A549 (cell line): ENCODE results near the gene JMJD8. TPM values are rescaled to one million over a fixed set of nuclear protein-coding genes. Genes with fewer than 3 reads are reported as not detected.

ENCODE experiments used
- ATAC-seq, 2 experiments: fragments of 200-7000 bp in 1 of 2; fragments of >200 bp in 1 of 2; cut with Nextera tagmentation in 1 of 2; cut with Tn5 transposase in 1 of 2; 3 replicates each; pipeline versions ENCODE4 v1.8.0 to v1.9.1; 2018 to 2020; ENCODE audit warnings: mild to moderate bottlenecking in 1 of 2, moderate library complexity in 1 of 2
- CTCF ChIA-PET: fragments of 300-600 bp; sonication (Branson Sonifier 250); formaldehyde crosslinking; extraction: SDS; loops from one replicate; lab custom pipeline; 2021; ENCODE audit warnings: antibody characterized with exemption, inconsistent platforms; lab: Yijun Ruan, JAX
- POLR2A ChIA-PET: fragments of 350-600 bp; formaldehyde crosslinking; extraction: SDS; loops from one replicate; lab custom pipeline; 2021; ENCODE audit warnings: antibody characterized with exemption, inconsistent platforms; lab: Yijun Ruan, JAX
- DNase-seq, 2 experiments: peaks; one replicate each; pipeline versions ENCODE4 v3.0.0 to v3.0.0-alpha.2; 2011 to 2016; ENCODE audit warnings: low read depth in 1 of 2, low spot score in 1 of 2
- FAIRE-seq: peaks from 2 replicates; lab custom pipeline; 2011; peaks lifted over from hg19 to GRCh38; lab: Jason Lieb, UNC
- H3K27ac ChIP-seq, 2 experiments: fragments of >200 bp; sonication (Bioruptor Twin); formaldehyde crosslinking; 3 replicates each; pipeline ENCODE4 v1.5.1; 2016 to 2017
- H3K4me1 ChIP-seq: fragments of >200 bp; sonication (Bioruptor Twin); formaldehyde crosslinking; 3 replicates; pipeline ENCODE4 v1.6.1; 2016
- H3K4me2 ChIP-seq: fragments of >200 bp; sonication (Bioruptor Twin); formaldehyde crosslinking; 3 replicates; pipeline ENCODE4 v1.6.1; 2016
- H3K4me3 ChIP-seq: fragments of >200 bp; sonication (Bioruptor Twin); formaldehyde crosslinking; 3 replicates; pipeline ENCODE4 v1.5.1; 2016
- H3K9me3 ChIP-seq: fragments of >200 bp; sonication (Bioruptor Twin); formaldehyde crosslinking; 3 replicates; pipeline ENCODE4 v1.6.1; 2016
- BCL3 ChIP-seq: fragments of >200 bp; sonication (Bioruptor Twin); formaldehyde crosslinking; IDR thresholded peaks from 3 replicates; pipeline ENCODE4 v1.6.1; 2016
- CBX2 ChIP-seq: fragments of 200-600 bp; sonication (generic); IDR thresholded peaks from 2 replicates; pipeline ENCODE4 v1.6.1; 2016; ENCODE audit warnings: low read depth, mild to moderate bottlenecking, borderline replicate concordance
- CBX8 ChIP-seq: fragments of 200-600 bp; sonication (generic); IDR thresholded peaks from 2 replicates; pipeline ENCODE4 v1.6.1; 2016
- CEBPB ChIP-seq, 2 experiments: fragments of >200 bp in 1 of 2; sonication (Bioruptor Twin) in 1 of 2; formaldehyde crosslinking in 1 of 2; IDR thresholded peaks; 2 replicates each; pipeline ENCODE4 v1.6.1; 2012 to 2016
- CTCF ChIP-seq: fragments of >200 bp; sonication (Bioruptor Twin); formaldehyde crosslinking; IDR thresholded peaks from 3 replicates; pipeline ENCODE4 v1.5.1; 2016
- EHMT2 ChIP-seq: fragments of 200-600 bp; sonication (generic); IDR thresholded peaks from 2 replicates; pipeline ENCODE4 v1.6.1; 2016; ENCODE audit warnings: antibody characterized with exemption, low read depth, mild to moderate bottlenecking, moderate library complexity
- HOXA7 ChIP-seq: fragments of 250-450 bp; sonication (Bioruptor Pico); IDR thresholded peaks from 2 replicates; pipeline ENCODE4 v1.5.0; 2020; ENCODE audit warnings: mild to moderate bottlenecking, moderate library complexity
- HOXB5 ChIP-seq: fragments of 250-450 bp; sonication (Bioruptor Pico); IDR thresholded peaks from 2 replicates; pipeline ENCODE4 v1.5.0; 2020; ENCODE audit warnings: mild to moderate bottlenecking, moderate library complexity
- JUNB ChIP-seq: fragments of >200 bp; sonication (Bioruptor Twin); formaldehyde crosslinking; IDR thresholded peaks from 2 replicates; pipeline ENCODE4 v1.6.1; 2016
- KDM5A ChIP-seq: fragments of 200-600 bp; sonication (generic); IDR thresholded peaks from 2 replicates; pipeline ENCODE4 v1.6.1; 2016; ENCODE audit warnings: antibody characterized with exemption, mild to moderate bottlenecking
- MAZ ChIP-seq: fragments of 150-350 bp; IDR thresholded peaks from 2 replicates; pipeline ENCODE4 v1.6.1; 2014; ENCODE audit warnings: antibody characterized with exemption, low read depth, low read length, borderline replicate concordance
- MYC ChIP-seq: IDR thresholded peaks from 2 replicates; pipeline ENCODE4 v1.6.1; 2012; ENCODE audit warnings: mild to moderate bottlenecking, inconsistent platforms, low read length, improper control_type of control experiment, borderline replicate concordance
- NFE2L2 ChIP-seq: fragments of 150-350 bp; conservative IDR thresholded peaks from 2 replicates; pipeline ENCODE4 v1.6.1; 2014; ENCODE audit warnings: low read length
- NPAS2 ChIP-seq: fragments of 250-450 bp; sonication (Bioruptor Pico); IDR thresholded peaks from 2 replicates; pipeline ENCODE4 v1.8.0; 2022; ENCODE audit warnings: mild to moderate bottlenecking, moderate library complexity, borderline replicate concordance
- PHF8 ChIP-seq: fragments of 200-600 bp; sonication (generic); IDR thresholded peaks from 2 replicates; pipeline ENCODE4 v1.6.1; 2016; ENCODE audit warnings: low read depth, mild to moderate bottlenecking, antibody characterized with exemption, moderate library complexity, borderline replicate concordance
- POLR2A ChIP-seq: IDR thresholded peaks from 2 replicates; pipeline ENCODE4 v1.6.1; 2012; ENCODE audit warnings: mild to moderate bottlenecking, low read length
- RAD21 ChIP-seq, 2 experiments: fragments of >200 bp in 1 of 2; sonication (Bioruptor Twin) in 1 of 2; formaldehyde crosslinking in 1 of 2; IDR thresholded peaks in 1 of 2; conservative IDR thresholded peaks in 1 of 2; 2 replicates in 1 of 2; 3 replicates in 1 of 2; pipeline ENCODE4 v1.6.1; 2012 to 2018; ENCODE audit warnings: inconsistent platforms in 1 of 2
- RCOR1 ChIP-seq: fragments of 150-350 bp; IDR thresholded peaks from 2 replicates; pipeline ENCODE4 v1.6.1; 2014; ENCODE audit warnings: antibody characterized with exemption, low read length, low read depth
- RFX5 ChIP-seq: fragments of 450-650 bp; IDR thresholded peaks from 2 replicates; pipeline ENCODE4 v1.7.1; 2014; ENCODE audit warnings: antibody characterized with exemption, mild to moderate bottlenecking, moderate library complexity
- SMC3 ChIP-seq: fragments of >200 bp; sonication (Bioruptor Twin); formaldehyde crosslinking; IDR thresholded peaks from 3 replicates; pipeline ENCODE4 v1.6.1; 2018; ENCODE audit warnings: inconsistent platforms
- TFCP2L1 ChIP-seq: fragments of 250-450 bp; sonication (Bioruptor Pico); IDR thresholded peaks from 2 replicates; pipeline ENCODE4 v1.5.0; 2021; ENCODE audit warnings: mild to moderate bottlenecking
- TP53 ChIP-seq: fragments of 250-450 bp; sonication (Bioruptor Pico); IDR thresholded peaks from 2 replicates; pipeline ENCODE4 v1.5.0; 2021; ENCODE audit warnings: mild to moderate bottlenecking, moderate library complexity
- ZC3H11A ChIP-seq: fragments of 450-650 bp; IDR thresholded peaks from 2 replicates; pipeline ENCODE4 v1.6.1; 2014; ENCODE audit warnings: antibody characterized with exemption, mild to moderate bottlenecking
- ZNF302 ChIP-seq: fragments of 250-450 bp; sonication (Bioruptor Pico); IDR thresholded peaks from 2 replicates; pipeline ENCODE4 v1.9.0; 2021; ENCODE audit warnings: inconsistent platforms, mild to moderate bottlenecking, moderate library complexity
- ZSCAN20 ChIP-seq: fragments of 250-450 bp; sonication (Bioruptor Pico); IDR thresholded peaks from 2 replicates; pipeline ENCODE4 v1.8.0; 2022; ENCODE audit warnings: mild to moderate bottlenecking, moderate library complexity
- WGBS: methylation state at CpG from one replicate; pipeline ENCODE4 v1.1.6; 2017; ENCODE audit errors: missing lambda C conversion rate; 5-methylcytosine and 5-hydroxymethylcytosine counted together
- polyA plus RNA-seq, 4 experiments: library from polyadenylated mRNA; depleted of rRNA in 3 of 4; stranded (reverse); fragments of >200 nt; fragmentation: RNase III in 1 of 4; extraction: RNeasy Plus Mini Kit Qiagen cat#74134 plus additional on column Dnase treatment in 1 of 4; gene quantifications; 2 replicates in 3 of 4; 3 replicates in 1 of 4; pipeline ENCODE4 v1.2.3, GENCODE V29; 2011 to 2017
- TF ChIP-seq, protein P1 (sequence below): IDR thresholded peaks from 2 replicates; pipeline ENCODE4 v1.6.1; 2012
- TF ChIP-seq, protein P2 (sequence below): IDR thresholded peaks from 2 replicates; pipeline ENCODE4 v1.6.1; 2012; ENCODE audit warnings: low read depth, borderline replicate concordance
- TF ChIP-seq, protein P3 (sequence below): fragments of 450-650 bp; IDR thresholded peaks from 2 replicates; pipeline ENCODE4 v1.6.1; 2014; ENCODE audit warnings: antibody characterized with exemption

JMJD8 gene
- polyA plus RNA-seq, 2 of the 4 experiments (the other 2 are of a cell fraction): 37.5 to 72.6 TPM

DNA sequence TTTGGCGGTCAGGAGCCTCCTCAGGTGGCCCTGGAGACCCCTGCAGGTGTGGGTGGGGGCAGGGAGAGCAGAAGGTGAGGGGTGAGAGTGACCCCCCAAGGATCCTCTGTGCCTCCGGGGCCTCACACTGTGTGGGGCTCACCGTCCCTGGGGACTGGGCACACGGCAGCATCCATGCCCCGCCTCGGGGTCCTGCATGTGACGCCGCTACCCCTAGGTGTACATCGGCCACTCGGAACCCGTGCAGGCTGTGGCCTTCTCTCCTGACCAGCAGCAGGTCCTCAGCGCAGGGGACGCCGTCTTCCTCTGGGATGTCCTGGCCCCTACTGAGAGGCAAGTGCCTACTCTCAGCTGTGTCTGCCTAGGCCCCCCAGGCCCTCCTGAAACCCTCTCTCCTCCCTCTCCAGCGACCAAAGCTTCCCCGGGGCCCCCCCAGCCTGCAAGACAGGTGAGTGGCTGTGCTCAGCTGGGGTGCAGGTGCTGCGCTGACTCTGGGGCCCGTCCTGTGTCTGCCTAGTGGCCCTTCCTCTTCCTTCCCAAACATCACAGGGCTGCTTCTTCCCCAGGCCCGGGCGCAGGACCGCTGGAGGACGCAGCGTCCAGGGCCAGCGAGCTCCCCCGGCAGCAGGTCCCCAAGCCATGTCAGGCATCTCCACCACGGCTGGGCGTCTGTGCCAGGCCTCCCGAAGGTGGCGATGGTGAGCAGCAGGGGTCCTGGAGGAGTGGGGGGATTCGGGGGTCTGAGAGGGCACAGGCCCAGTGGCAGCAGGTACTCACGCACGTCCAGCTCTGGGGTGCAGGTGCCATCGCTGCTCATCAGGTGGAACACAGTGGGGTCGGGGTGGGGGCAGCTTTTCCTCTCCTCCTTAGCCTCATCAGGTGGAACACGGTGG lies 25.2 kb downstream of the JMJD8 start:
- no peak for ATAC-seq

DNA sequence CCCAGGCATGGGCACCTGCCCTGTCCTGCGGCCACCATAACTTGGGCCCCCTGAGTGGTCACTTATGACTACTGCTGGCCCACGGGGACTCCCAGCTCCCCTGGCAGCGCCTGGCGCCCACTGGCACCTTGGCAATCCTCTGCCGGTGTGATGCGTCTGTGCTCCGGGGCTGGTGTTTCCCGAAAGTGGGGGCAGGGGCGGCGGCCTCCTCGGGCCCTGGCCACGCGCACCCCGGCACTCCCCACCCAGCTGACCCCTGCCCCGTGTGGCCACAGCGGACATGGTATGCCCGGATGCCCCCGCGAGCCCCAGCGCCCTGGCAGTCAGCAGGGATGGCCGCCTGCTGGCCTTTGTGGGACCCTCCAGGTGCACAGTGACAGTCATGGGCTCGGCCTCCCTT lies 26.6 kb downstream of the JMJD8 start:
- WGBS: 85% methylated on average over 13 of the region's 22 CpGs
- Histone ChIP-seq H3K27ac (no peak overlapping the region), H3K4me3 (no peak overlapping the region), H3K4me2 (no peak overlapping the region), H3K9me3 (no peaks in the 10 kb centered on the region), H3K4me1 (peaks cover 14% of the 10 kb centered on the region)
- no peak for FAIRE-seq
- no peak for ATAC-seq
- TF ChIP-seq, protein P1, sequence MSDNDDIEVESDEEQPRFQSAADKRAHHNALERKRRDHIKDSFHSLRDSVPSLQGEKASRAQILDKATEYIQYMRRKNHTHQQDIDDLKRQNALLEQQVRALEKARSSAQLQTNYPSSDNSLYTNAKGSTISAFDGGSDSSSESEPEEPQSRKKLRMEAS: no peak
- TF ChIP-seq CBX2 (no peak), PHF8 (no peak), POLR2A (no peak), TFCP2L1 (CRISPR knock-in tag) (no peak), BCL3 (no peak), TP53 (CRISPR knock-in tag) (no peak), MYC (no peak), ZC3H11A (no peak), HOXA7 (CRISPR knock-in tag) (no peak), MAZ (no peak), EHMT2 (no peak), CBX8 (no peak), RAD21 (conservative IDR thresholded peaks at IDR 0.05 in 1 of 2, IDR thresholded peaks at IDR 0.05 in 1 of 2) (no peak), SMC3 (no peak), ZSCAN20 (no peak)
- TF ChIP-seq, protein P2, sequence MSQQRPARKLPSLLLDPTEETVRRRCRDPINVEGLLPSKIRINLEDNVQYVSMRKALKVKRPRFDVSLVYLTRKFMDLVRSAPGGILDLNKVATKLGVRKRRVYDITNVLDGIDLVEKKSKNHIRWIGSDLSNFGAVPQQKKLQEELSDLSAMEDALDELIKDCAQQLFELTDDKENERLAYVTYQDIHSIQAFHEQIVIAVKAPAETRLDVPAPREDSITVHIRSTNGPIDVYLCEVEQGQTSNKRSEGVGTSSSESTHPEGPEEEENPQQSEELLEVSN: no peak
- TF ChIP-seq, protein P3, sequence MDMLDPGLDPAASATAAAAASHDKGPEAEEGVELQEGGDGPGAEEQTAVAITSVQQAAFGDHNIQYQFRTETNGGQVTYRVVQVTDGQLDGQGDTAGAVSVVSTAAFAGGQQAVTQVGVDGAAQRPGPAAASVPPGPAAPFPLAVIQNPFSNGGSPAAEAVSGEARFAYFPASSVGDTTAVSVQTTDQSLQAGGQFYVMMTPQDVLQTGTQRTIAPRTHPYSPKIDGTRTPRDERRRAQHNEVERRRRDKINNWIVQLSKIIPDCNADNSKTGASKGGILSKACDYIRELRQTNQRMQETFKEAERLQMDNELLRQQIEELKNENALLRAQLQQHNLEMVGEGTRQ: no peak
- ChIA-PET CTCF (interaction anchor here (0.5 to 13.5 kb wide), 8 partner anchors 11 to 561 kb away, joined by 3 to 105 read pairs (median 3); partner anchors contain the start of gene RHOT2), POLR2A (no interaction called here)
- no peak for DNase-seq

More for the DNA sequence above, 25.2 kb downstream of the JMJD8 start:
- Histone ChIP-seq H3K4me3 (no peak overlapping the region), H3K9me3 (no peaks in the 10 kb centered on the region), H3K4me1 (peaks cover 14% of the 10 kb centered on the region), H3K27ac (no peak overlapping the region), H3K4me2 (no peak overlapping the region)
- ChIA-PET CTCF (interaction anchor here (0.9 to 13.5 kb wide), 13 partner anchors 9 to 112 kb away, joined by 3 to 105 read pairs (median 6); partner anchors contain the start of genes MCRIP2, METTL26, RHOT2 and WDR90), POLR2A (interaction anchor here (0.9 kb wide), 1 partner anchor 70 kb away, joined by 3 read pairs; no protein-coding TSS in a partner anchor)
- TF ChIP-seq PHF8 (no peak), RCOR1 (no peak), RFX5 (no peak), CTCF (no peak), CBX2 (no peak), ZNF302 (CRISPR knock-in tag) (no peak), MAZ (no peak), HOXA7 (CRISPR knock-in tag) (no peak), NFE2L2 (no peak), KDM5A (no peak), CBX8 (no peak), CEBPB (IDR thresholded peaks at IDR 0.05) (no peak), POLR2A (no peak), SMC3 (no peak), NPAS2 (CRISPR knock-in tag) (no peak), JUNB (no peak), HOXB5 (CRISPR knock-in tag) (no peak)
- TF ChIP-seq, protein P1: no peak
- TF ChIP-seq, all 56 proteins: peak for 0
- 87% methylated on average over 32 of the region's 35 CpGs for WGBS
- DNase-seq (no peak), FAIRE-seq (no peak)
